NT2/D1 (cell line): ENCODE data around the gene SMARCE1.

ENCODE experiments used
- SUZ12 ChIP-seq: IDR thresholded peaks from 2 replicates; pipeline ENCODE4 v1.6.1; 2011; ENCODE audit not compliant: insufficient read length, insufficient read depth; ENCODE audit errors: extremely low read depth
- ZNF274 ChIP-seq: IDR thresholded peaks from 2 replicates; pipeline ENCODE4 v1.6.1; 2011; ENCODE audit warnings: mild to moderate bottlenecking, low read depth, low read length

- no peak for TF ChIP-seq ZNF274
- no peak for TF ChIP-seq SUZ12
These were observed 49.4 kb downstream of the SMARCE1 start for GRCh38 chr17:40598301-40598618.
